HG02588 (cell line): ENCODE measurements around the gene NUAK1.
"Not testable (repeated sequence)": the region's sequence is repeated elsewhere in the genome, so short reads cannot be mapped to it uniquely, and the experiment has no call there.

Experiments
- ATAC-seq: cut with Tn5 transposase; IDR thresholded peaks from one replicate; pipeline ENCODE4 v1.9.1; 2021; ENCODE audit warnings: mild to moderate bottlenecking, moderate library complexity; ENCODE audit not compliant: unreplicated experiment

NUAK1 gene

DNA sequence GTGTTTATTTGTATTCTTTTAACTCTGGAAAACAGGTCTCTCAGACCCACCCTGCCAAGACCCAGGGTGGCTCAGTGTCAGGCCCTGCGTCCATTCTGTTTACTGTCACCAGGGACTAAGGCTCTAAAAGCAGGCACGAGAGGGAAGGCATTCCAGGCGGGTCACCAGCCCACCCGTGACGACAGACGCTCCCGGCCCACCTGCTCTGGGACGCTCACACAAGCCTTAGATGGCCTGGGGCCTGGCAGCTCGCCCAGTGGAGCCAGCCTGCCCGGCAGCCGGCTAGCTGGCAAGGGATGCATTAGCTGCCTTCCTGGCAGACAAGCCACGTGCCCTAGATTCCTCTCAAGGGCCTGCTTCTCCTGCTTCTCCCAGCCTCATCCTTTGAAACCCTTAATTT lies 9.2 kb upstream of the NUAK1 start:
- no peak for ATAC-seq

- ATAC-seq: no peak
These were observed 8.2 kb upstream of the NUAK1 start for GRCh38 chr12:106146987-106147386.

DNA sequence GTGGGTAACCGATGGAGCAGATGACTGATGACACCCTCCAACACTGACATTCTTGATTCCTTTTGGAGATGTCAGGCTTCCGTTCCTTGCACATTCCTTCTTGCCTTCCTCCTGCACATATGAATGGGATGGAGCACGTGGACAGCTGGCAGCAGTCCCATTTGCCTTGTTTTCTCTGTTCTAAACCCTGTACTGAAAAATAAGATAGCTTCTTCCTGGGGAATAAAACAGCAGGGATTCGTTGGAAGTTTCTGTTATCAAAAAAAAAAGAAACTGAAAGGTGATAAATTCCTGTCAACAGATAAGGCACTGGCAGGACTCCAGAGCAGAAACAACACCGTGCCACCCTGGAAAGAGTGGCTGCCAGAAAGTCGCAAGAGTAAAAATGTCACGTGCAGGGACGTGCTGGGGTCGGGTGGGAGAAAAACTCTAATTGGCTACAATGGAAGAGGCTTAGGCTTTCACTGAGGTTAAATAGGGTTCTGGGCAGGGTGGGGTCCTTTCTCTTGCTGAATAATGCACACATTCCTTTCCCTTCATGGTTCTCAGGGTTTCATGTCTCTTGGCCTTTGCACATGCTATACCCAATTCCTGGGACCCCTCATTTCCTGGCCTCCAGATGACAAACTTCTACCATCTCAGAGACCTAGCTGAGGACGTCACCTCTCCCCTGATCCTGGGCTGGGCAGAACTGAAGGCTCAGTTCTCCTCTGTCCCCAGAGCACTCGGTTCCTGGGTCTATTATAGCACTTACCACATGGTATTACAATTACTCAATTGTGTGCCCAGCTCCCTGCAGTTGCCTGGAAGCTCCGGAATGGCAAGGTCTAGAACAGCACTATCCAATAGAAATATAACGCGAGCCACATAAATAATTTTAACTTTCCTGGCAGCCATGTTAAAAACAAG lies 7.0 kb upstream of the NUAK1 start:
- ATAC-seq: no peak

GRCh38 chr12:106144847-106145246 lies 6.1 kb upstream of the NUAK1 start:
- ATAC-seq: no peak

DNA sequence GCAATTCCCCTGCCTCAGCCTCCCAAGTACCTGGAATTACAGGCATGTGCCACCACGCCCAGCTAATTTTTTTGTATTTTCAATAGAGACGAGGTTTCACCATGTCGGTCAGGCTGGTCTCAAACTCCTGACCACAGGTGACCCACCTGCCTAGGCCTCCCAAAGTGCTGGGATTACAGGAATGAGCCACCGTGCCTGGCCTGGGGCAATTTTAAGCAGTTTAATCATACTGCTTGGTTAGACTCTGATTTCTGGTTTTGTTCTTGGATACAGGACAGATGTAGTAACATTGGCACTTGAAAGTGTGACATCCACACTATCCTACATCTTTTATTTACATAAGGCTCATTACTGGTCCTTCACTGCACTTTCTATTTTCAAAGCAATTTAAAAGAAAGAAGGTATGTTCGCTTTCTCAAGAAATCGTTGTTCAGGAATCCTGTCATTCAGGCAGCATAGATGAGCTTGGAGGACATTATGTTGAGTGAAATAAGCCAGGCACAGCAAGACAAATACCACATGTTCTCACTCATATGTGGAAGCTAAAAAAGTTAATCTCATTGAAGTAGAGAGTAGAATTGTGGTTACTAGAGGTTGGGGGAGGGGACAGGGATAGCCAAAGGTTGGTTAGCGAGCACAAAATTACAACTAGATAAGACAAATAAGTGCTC lies 4.0 kb upstream of the NUAK1 start:
- no peak for ATAC-seq

DNA sequence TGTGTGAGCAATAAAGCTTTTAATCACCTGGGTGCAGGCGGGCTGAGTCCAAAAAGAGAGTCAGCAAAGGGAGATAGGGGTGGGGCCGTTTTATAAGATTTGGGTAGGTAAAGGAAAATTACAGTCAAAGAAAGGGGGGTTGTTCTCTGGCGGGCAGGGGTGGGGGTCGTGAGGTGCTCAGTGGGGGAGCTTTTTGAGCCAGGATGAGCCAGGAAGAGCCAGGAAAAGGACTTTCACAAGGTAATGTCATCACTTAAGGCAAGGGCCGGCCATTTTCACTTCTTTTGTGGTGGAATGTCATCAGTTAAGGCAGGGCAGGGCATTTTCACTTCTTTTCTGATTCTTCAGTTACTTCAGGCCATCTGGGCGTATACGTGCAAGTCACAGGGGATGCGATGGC lies 3.2 kb upstream of the NUAK1 start:
- ATAC-seq: not testable (repeated sequence)

DNA sequence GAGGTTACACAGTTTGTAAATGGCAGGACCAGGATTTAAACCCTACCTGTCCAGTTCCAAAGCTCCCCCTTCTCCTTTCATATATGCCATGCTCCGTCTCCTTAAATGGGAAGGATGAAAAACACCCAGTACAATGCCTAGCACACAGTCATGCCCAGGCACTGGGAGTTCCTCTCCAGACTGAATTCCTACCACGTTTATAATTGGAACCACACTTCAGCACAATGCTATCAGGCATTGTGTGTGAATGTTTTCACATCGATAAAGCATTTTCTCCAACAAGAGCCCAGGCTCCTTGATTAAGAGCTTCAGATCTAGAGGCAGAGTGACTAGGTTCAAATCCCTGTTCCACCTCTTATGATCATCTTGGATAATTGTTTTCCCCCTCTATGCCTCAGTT lies 2.7 kb upstream of the NUAK1 start:
- no peak for ATAC-seq

DNA sequence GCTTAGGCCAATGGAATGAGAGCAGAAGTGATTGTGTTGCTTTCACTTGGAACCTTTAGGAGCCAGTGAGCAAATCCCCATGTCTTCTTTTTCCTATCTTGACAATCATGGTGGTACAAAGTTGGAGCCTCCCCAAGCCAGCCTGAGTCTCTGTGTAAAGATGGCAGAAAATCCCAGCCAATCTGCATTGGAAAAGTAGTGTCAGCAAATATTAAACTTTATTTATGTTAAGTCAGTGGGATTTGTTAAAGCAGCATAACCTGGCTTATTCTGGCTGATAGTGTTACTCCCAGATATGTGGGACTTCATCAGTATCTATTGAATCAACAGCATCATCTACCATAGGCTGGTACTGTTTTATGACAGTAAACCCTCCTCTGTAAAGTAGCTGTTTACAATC lies 2.2 kb upstream of the NUAK1 start:
- no peak for ATAC-seq

DNA sequence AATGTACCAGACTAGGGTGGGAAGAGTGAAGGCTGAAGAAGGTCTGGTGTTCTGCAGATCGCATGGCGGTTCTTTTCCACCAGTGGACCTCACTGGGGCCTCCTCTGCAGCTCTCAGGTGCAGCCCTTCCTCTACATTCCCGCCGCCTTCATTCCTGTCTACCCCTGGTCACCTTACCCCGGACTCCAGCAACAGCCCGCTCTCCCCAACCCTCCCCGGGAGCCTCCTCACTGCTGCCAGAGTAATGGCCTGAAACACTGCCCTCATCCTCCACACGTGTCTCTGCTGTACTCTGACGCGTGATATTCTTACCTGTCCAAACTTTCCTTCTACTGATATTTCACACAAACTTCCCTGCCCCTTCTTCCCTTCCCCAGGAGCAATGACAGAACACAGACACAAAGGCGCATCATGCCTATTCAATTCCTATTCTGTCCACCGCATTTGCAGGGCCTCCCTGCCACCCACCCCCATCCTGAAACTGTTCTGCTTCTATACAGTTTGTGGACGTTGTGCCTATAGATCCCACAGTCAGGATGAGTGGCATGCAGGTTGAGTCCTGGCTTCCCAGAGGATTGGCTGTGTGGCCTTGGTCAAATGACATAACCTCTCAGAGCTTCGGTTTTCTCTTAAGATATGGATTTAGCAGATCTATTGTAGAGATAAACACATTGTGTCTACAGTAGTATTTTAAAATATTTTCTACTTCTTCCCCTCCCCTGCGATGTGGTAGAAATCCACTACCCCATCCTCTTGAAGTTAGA lies 1.7 kb upstream of the NUAK1 start:
- ATAC-seq: no peak

DNA sequence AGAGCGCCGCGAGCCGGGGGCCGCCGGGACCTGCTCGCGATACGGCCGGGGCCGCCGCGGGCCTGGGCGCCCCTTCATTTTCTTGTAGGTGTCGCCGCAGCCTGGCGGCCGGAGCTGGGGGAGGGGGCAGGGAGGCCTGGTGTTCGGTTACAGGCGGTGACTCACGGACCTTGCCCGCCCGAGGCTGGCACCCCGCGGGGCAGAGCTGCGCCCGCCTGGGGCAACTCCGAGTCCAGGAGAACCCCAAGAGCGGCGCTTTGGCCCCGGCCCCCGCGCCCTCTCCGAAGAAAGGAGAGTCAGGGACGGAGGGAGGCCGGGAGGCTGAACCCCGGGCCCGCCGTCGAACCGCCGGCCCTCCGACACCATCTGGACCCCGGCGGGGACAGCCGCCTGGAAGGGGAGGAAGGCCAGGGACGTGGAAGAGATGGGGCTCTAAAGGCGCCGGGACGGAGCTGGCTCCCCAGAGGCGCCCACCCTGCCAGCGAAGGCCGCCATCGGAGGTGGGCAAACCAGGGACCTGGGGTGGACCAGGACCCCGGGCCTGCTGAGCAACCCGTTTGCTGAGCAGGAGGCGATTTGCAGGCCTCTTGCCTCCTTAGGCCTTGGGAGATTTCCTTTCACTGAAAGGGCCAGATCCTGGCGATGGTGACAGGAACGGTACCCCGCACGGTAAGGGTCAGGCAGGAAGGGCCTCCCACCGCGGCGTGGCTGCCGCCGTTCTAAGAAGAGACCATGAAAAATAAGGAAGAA lies 843 bp upstream of the NUAK1 start:
- ATAC-seq: no peak

DNA sequence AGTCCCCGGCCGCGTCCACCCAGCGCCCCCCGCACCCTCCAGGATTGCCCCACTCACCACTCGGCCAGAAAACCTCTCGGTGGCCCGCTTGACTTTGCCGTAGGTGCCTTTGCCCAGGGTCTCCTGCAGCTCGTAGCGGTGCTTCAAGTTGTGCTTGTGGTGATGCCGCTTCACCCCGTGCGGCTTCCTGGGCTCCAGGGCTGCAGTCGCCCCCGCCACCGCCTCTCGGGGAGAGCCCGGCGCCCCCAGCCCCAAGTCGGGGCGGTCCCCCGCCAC lies 459 bp downstream of the NUAK1 start:
- no peak for ATAC-seq

GRCh38 chr12:106137530-106138356 lies 1.0 kb downstream of the NUAK1 start:
- ATAC-seq: no peak

DNA sequence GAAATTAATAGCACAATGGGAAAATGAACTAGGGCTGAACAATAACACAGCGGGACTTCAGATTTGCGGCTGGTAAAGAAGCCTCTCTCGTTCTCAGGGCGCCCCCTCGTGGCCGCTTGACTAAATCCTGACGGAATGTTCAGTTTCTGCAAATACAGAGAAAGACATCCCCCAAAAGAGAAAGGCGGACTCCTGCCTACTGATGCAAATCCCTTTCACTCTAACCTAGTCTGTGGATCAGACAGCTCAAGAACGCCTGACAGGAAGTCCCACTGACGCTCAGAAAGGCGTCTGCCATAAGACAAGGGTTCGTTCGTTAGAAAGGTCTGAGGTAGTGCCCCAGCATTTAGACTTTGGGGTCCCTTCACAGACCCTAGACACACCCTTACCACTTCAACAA lies 2.5 kb downstream of the NUAK1 start:
- ATAC-seq: no peak

- no peak for ATAC-seq
These were observed 3.0 kb downstream of the NUAK1 start for GRCh38 chr12:106135781-106136180.

DNA sequence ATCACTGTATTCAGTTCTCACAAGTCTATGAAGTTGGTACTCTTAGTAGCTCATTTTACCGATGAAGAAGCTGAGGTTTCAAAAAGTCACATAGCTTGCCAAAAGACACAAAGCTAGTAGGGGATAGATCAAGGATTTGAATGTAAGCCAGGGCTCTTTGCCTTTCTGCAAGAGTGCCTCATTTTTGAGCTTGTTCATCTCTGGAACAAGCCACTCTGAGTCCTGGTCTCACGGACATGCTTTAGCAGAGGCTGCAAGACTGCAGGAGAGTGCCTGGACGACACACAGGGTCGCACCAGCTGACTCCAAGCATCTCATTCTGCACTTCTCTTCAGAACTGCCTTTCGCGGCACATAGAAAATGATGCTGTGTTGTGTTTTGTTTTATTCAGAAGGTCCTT lies 3.7 kb downstream of the NUAK1 start:
- no peak for ATAC-seq

GRCh38 chr12:106134294-106134949 lies 4.3 kb downstream of the NUAK1 start:
- ATAC-seq: no peak

GRCh38 chr12:106133136-106134087 lies 5.3 kb downstream of the NUAK1 start:
- no peak for ATAC-seq
